SK-N-SH (cell line): ENCODE measurements around the gene TBC1D21.

Experiments used
- CTCF ChIP-seq: fragments of 200-600 bp; sonication (generic); IDR thresholded peaks from 2 replicates; pipeline ENCODE4 v1.6.1; 2017; ENCODE audit warnings: antibody characterized with exemption, mild to moderate bottlenecking, moderate library complexity
- EZH2phosphoT487 ChIP-seq: fragments of 200-600 bp; sonication (generic); IDR thresholded peaks from 2 replicates; pipeline ENCODE4 v1.6.1; 2017; ENCODE audit warnings: low read depth, mixed run types, mild to moderate bottlenecking, antibody characterized with exemption, moderate library complexity, borderline replicate concordance
- POLR2AphosphoS5 ChIP-seq: IDR thresholded peaks from 2 replicates; pipeline ENCODE4 v1.6.1; 2012; ENCODE audit warnings: low read depth, low read length
- RAD21 ChIP-seq: IDR thresholded peaks from 2 replicates; pipeline ENCODE4 v1.6.1; 2012; ENCODE audit warnings: mild to moderate bottlenecking, low read length
- RFX5 ChIP-seq: IDR thresholded peaks from 2 replicates; pipeline ENCODE4 v1.6.1; 2012; ENCODE audit warnings: mild to moderate bottlenecking, improper control_type of control experiment, low read length
- YY1 ChIP-seq: IDR thresholded peaks from 2 replicates; pipeline ENCODE4 v1.4.0; 2012; ENCODE audit warnings: low read depth, mild to moderate bottlenecking
- TF ChIP-seq, protein P1 (sequence below): IDR thresholded peaks from 2 replicates; pipeline ENCODE4 v1.6.1; 2012; ENCODE audit warnings: mild to moderate bottlenecking, low read depth, low read length, moderate library complexity

DNA sequence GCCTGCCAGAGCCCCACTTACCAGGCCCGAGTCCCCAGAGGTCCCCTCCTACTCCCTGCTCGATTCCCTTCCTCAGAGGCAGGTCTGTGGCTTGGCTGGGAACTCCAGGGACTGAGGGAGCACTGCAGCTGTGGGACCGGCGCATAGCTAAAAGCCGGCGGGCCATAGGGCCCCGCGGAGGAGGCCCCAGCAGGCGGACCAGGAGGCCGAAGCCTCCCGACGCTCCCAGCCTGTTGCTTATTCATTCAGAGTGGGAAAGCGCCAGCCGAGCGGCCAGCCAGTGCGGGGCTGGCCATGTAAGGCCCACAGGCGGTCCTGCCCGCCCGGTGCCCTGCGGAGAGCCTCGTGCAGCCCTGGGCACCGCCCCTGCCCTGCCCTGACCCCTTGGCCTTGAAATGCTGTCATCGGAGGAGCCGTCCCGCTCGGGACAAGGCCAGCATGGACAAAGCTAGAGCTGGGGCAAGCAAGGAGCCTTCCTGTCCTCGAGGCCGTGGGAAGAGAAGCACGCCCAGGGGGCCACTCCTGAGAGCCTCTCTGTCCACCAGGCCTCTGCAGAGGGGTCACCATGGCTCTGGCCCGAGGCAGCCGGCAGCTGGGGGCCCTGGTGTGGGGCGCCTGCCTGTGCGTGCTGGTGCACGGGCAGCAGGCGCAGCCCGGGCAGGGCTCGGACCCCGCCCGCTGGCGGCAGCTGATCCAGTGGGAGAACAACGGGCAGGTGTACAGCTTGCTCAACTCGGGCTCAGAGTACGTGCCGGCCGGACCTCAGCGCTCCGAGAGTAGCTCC, 53.0 kb downstream of the TBC1D21 start, which contains the start of gene LOXL1:
- no peak for TF ChIP-seq CTCF
- TF ChIP-seq EZH2phosphoT487, result no peak
- TF ChIP-seq YY1, result no peak
- TF ChIP-seq POLR2AphosphoS5, result no peak; the same call in 1 of the 2 replicates
- no peak for TF ChIP-seq RFX5
- TF ChIP-seq, protein P1, sequence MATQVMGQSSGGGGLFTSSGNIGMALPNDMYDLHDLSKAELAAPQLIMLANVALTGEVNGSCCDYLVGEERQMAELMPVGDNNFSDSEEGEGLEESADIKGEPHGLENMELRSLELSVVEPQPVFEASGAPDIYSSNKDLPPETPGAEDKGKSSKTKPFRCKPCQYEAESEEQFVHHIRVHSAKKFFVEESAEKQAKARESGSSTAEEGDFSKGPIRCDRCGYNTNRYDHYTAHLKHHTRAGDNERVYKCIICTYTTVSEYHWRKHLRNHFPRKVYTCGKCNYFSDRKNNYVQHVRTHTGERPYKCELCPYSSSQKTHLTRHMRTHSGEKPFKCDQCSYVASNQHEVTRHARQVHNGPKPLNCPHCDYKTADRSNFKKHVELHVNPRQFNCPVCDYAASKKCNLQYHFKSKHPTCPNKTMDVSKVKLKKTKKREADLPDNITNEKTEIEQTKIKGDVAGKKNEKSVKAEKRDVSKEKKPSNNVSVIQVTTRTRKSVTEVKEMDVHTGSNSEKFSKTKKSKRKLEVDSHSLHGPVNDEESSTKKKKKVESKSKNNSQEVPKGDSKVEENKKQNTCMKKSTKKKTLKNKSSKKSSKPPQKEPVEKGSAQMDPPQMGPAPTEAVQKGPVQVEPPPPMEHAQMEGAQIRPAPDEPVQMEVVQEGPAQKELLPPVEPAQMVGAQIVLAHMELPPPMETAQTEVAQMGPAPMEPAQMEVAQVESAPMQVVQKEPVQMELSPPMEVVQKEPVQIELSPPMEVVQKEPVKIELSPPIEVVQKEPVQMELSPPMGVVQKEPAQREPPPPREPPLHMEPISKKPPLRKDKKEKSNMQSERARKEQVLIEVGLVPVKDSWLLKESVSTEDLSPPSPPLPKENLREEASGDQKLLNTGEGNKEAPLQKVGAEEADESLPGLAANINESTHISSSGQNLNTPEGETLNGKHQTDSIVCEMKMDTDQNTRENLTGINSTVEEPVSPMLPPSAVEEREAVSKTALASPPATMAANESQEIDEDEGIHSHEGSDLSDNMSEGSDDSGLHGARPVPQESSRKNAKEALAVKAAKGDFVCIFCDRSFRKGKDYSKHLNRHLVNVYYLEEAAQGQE, result no peak
- TF ChIP-seq RAD21, result no peak
